Activated CD4-positive, alpha-beta T cell treated with anti-CD3 and anti-CD28 coated beads for 36 hours (primary cell): ENCODE results near the gene CCDC127. TPM values are rescaled to one million over a fixed set of nuclear protein-coding genes. Genes with fewer than 3 reads are reported as not detected.

Source experiments
- ATAC-seq: fragments of 200-7000 bp; cut with Tn5 transposase; one replicate; pipeline ENCODE4 v1.10.0; 2021; ENCODE audit warnings: mild to moderate bottlenecking, moderate library complexity
- CTCF ChIA-PET: fragments of 350-600 bp; sonication (Branson Sonifier 250); formaldehyde crosslinking; loops from one replicate; lab custom pipeline; 2021; ENCODE audit warnings: antibody characterized with exemption; lab: Charles Lee
- POLR2A ChIA-PET: fragments of 350-600 bp; sonication (Branson Sonifier 250); formaldehyde crosslinking; loops from one replicate; lab custom pipeline; 2021; ENCODE audit warnings: antibody characterized with exemption, inconsistent platforms; lab: Charles Lee
- DNase-seq: peaks from one replicate; pipeline ENCODE4 v3.0.0-alpha.2; 2020
- H3K27ac Mint-ChIP-seq: one replicate; pipeline ENCODE4 v1.8.0; 2021; ENCODE audit warnings: mixed read lengths
- H3K27me3 Mint-ChIP-seq: one replicate; pipeline ENCODE4 v1.8.0; 2021; ENCODE audit warnings: mixed read lengths
- H3K36me3 Mint-ChIP-seq: one replicate; pipeline ENCODE4 v1.8.0; 2021; ENCODE audit warnings: low read depth, mixed read lengths
- H3K4me1 Mint-ChIP-seq: one replicate; pipeline ENCODE4 v1.8.0; 2021; ENCODE audit warnings: mixed read lengths
- H3K4me3 Mint-ChIP-seq: one replicate; pipeline ENCODE4 v1.8.0; 2021; ENCODE audit warnings: mild to moderate bottlenecking, moderate library complexity, mixed read lengths
- H3K9me3 Mint-ChIP-seq: one replicate; pipeline ENCODE4 v1.8.0; 2021; ENCODE audit warnings: low read depth, mixed read lengths
- intact Hi-C, 2 experiments: fragments of 100-400 bp; cut with DNase I in 1 of 2; cut with micrococcal nuclease in 1 of 2; formaldehyde crosslinking; loops; one replicate each; pipeline versions ENCODE4 v1.14.2 to v1.15.1; 2022 to 2024; cut with DNase I, micrococcal nuclease
- total RNA-seq, 2 experiments: library from RNA; stranded (reverse); gene quantifications; one replicate each; pipeline ENCODE4 v1.2.3, GENCODE V29; 2021

CCDC127 gene
- total RNA-seq, 2 experiments from 2014 or later = 6.0 to 7.0 TPM

DNA sequence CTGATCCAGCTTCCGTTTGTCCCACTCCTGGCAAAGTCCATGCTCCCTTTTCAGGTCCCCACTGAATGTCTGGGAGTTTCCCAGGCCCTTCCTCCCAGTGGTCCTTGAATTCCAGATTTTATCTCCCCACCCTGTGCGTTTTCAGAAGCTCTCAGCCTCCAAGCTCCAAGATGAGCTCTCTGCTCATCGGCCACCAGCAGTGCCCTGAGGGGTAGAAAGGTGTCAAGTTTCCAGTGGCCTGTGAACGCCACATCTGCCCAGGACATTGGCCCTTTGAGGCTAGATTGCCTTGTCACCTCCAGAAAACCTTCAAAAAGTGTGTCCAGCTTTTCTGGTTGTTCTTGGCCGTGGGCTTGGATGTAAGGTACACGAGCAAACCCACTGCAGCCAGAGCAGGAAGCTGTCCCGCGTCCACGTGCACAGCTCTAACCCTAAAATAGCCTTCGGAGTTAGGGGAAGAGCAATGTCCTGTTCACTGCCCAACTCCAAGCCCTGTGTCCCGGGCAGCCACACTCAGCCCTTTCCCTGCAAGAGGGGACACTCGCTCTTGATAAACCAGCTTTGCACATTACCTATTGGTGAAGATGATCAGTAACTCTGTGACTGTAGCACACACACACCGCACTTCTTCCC is 37.6 kb downstream of the CCDC127 start:
- DNase-seq (no peak), ATAC-seq (no peak)
- H3K9me3 Mint-ChIP-seq = no peaks in the 10 kb centered on the region
- POLR2A ChIA-PET = no interaction called here
- H3K27ac Mint-ChIP-seq = no peak overlapping the region
- intact Hi-C loops = no loop called here
- H3K27me3 Mint-ChIP-seq = peaks cover 2% of the 10 kb centered on the region
- no peaks in the 10 kb centered on the region for H3K36me3 Mint-ChIP-seq
- H3K4me1 Mint-ChIP-seq = no peaks in the 10 kb centered on the region
- no peak overlapping the region for H3K4me3 Mint-ChIP-seq
- CTCF ChIA-PET = interaction anchor here (2.1 kb wide), 1 partner anchor 8 kb away, joined by 7 read pairs; no protein-coding TSS in a partner anchor

DNA sequence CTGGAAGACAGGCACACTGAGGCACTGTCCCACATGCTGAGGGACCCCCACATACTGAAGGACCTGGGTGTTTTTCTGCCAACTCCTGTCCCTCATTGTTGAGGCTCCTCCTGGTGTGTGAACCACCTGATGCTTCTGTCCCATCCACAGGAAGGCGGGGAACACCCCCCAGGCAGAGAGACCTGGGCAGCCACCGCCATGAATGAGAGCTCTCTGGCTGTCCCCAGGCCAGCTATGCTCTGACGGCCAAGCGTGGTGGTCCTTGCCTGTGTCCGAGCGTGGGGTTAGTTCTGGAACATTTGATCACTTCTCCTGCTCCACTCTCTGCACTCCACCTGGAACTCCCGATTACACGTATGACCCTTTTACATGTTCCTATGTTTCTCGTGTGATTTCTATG is 38.6 kb downstream of the CCDC127 start:
- POLR2A ChIA-PET = no interaction called here
- Mint-ChIP-seq H3K4me3 (no peak overlapping the region), H3K27ac (no peak overlapping the region), H3K9me3 (no peaks in the 10 kb centered on the region), H3K36me3 (no peaks in the 10 kb centered on the region), H3K4me1 (no peaks in the 10 kb centered on the region), H3K27me3 (peaks cover 2% of the 10 kb centered on the region)
- ATAC-seq = no peak
- intact Hi-C loops = no loop called here
- CTCF ChIA-PET = interaction anchor here (2.1 kb wide), 1 partner anchor 9 kb away, joined by 7 read pairs; no protein-coding TSS in a partner anchor
- no peak for DNase-seq

DNA sequence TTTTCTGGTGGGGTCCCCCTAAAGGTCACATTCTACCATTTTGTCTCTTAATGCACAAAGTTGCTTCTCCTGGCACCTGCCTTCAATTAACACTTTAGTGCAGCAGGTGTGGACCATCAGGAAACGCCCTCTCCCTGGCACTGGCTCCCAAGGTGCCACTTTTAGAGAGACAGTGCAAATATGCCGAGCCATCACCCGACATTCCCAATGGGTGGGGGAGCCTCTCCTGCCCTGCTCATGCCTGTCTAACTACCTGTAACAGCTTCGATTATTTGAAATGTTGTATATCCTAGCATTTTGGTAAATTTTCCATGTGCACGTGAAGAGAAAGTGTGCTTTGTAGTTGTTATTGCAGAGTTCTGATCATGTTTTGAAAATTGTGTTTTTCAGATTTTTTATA is 39.8 kb downstream of the CCDC127 start:
- POLR2A ChIA-PET = no interaction called here
- CTCF ChIA-PET = no interaction called here
- Mint-ChIP-seq H3K27ac (no peak overlapping the region), H3K4me3 (no peak overlapping the region), H3K36me3 (no peaks in the 10 kb centered on the region), H3K27me3 (peaks cover 2% of the 10 kb centered on the region), H3K9me3 (no peaks in the 10 kb centered on the region), H3K4me1 (no peaks in the 10 kb centered on the region)
- ATAC-seq = no peak
- intact Hi-C loops = no loop called here
- DNase-seq = no peak

DNA sequence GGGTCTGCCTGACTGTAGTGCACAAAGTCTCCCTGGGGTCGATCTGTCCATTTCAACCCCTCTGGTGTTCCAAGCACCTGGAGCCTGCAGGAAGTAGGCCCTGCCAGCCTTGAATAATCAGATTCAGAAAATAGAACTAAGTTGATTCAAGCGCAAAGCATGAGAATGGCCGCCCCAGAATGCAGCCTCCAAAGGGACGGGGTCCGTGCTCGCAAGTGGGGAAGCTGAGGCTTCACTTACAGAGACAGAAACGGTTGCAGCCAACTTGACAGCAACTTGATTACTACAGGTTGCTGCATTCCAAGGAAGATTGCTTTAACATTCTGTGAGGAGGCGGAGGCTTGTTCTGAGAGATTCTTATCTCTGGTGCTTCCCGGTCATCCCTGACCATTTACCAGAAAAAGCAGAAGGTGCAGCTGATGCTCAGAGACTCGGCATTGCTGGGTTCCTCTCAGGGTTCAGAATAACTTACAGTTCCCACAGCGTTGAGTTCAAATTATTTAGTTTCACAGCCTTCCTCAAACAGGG is 41.6 kb downstream of the CCDC127 start:
- H3K4me1 Mint-ChIP-seq = no peaks in the 10 kb centered on the region
- no peaks in the 10 kb centered on the region for H3K36me3 Mint-ChIP-seq
- DNase-seq = no peak
- peaks cover 4% of the 10 kb centered on the region for H3K27me3 Mint-ChIP-seq
- no peaks in the 10 kb centered on the region for H3K9me3 Mint-ChIP-seq
- POLR2A ChIA-PET = no interaction called here
- H3K27ac Mint-ChIP-seq = no peak overlapping the region
- H3K4me3 Mint-ChIP-seq = no peak overlapping the region
- no peak for ATAC-seq
- CTCF ChIA-PET = interaction anchor here (1.1 kb wide), 1 partner anchor 12 kb away, joined by 5 read pairs; no protein-coding TSS in a partner anchor
- intact Hi-C loops = no loop called here

DNA sequence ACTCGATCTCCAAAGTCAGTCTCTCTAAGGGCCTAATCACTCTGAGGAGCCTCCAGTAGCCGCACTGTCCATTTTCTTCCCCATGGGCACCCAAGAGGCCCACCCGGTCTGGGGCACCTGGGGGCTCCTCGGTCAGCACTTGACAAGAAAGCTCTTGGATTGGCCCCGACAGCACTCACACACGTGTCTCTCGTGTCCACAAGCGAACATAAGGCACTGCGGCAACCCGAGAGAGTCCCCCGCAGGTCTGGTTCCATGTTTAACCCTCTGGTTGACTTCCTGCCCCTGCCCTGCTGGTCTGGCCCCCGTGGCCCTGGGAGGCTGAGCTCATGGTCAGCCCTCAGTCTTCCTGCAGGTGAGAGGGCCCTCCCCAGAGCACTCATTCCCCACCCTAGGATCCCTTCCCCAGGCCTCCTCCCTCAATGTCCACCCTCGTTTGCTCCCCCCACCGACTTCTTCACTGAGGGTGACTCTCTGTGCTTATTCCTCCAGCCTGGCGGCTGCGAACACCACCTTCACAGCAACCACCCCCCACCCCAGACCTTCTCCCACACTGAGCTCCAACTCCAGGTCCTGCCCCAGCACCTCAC is 43.0 kb downstream of the CCDC127 start:
- intact Hi-C loops = no loop called here
- POLR2A ChIA-PET = no interaction called here
- H3K9me3 Mint-ChIP-seq = no peaks in the 10 kb centered on the region
- no peak for ATAC-seq
- peaks cover 4% of the 10 kb centered on the region for H3K27me3 Mint-ChIP-seq
- no peak for DNase-seq
- no peaks in the 10 kb centered on the region for H3K4me1 Mint-ChIP-seq
- no peak overlapping the region for H3K4me3 Mint-ChIP-seq
- no peaks in the 10 kb centered on the region for H3K36me3 Mint-ChIP-seq
- no peak overlapping the region for H3K27ac Mint-ChIP-seq
- CTCF ChIA-PET = no interaction called here

DNA sequence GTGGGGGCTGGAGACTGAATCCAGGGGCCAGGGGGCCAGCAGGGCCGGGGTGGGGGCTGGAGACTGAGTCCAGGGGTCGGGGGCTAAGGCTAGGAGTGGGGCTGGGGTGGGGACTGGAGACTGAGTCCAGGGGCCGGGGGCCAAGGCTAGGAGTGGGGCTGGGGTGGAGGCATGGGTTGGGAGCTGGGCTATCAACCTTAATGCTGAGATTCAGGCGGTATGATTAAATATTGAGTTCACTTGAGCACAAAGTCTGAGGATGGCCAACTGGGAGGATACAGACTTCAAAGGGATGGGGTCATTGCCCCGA is 43.7 kb downstream of the CCDC127 start:
- H3K9me3 Mint-ChIP-seq = no peaks in the 10 kb centered on the region
- CTCF ChIA-PET = no interaction called here
- no peak overlapping the region for H3K4me3 Mint-ChIP-seq
- H3K4me1 Mint-ChIP-seq = no peaks in the 10 kb centered on the region
- POLR2A ChIA-PET = no interaction called here
- peaks cover 4% of the 10 kb centered on the region for H3K27me3 Mint-ChIP-seq
- no peak overlapping the region for H3K27ac Mint-ChIP-seq
- ATAC-seq (no peak), DNase-seq (no peak)
- intact Hi-C loops = no loop called here
- no peaks in the 10 kb centered on the region for H3K36me3 Mint-ChIP-seq

DNA sequence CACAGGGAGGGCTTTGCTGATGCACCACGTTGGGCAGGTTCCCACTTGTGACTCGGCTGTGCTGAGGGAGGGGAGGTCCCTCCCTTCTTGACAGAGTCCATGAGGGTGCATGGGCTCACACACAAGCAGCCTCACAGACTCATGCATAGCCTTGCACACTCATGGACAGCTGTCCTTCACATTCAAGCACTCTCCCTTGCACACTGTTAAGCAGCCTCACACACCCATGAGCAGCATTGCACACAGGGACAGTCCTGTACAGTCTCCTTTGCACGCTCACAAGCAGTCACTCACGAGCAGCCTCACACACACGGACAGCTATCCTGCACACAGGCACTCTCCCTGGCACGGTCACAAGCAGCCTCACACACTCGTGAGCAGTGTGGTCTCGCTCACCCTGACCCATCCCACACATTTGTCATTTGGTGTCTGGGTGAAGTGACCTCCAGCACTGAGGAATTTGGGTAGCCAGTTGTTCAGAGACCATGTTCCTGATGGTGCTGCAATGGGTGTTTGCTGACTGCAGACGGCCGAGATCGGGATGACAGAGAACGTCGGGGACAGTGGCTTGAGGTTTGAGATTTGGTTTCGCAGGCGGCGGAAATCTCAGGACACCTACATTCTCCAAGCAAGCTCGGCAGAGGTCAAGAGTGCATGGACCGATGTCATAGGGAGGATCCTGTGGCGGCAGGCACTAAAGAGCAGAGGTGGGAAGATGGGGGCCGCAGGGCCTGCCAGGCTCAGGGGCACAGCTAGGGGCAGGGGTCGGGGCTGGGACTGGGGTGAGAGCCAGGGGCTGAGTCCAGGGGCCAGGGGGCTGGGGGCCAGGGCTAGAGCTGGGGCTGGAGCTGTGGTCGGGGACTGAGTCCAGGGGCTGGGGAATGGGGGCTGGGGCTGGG is 44.3 kb downstream of the CCDC127 start:
- Mint-ChIP-seq H3K27ac (no peak overlapping the region), H3K4me3 (no peak overlapping the region), H3K27me3 (peaks cover 2% of the 10 kb centered on the region), H3K4me1 (no peaks in the 10 kb centered on the region), H3K9me3 (no peaks in the 10 kb centered on the region), H3K36me3 (no peaks in the 10 kb centered on the region)
- ATAC-seq (no peak), DNase-seq (no peak)
- ChIA-PET CTCF (no interaction called here), POLR2A (no interaction called here)
- intact Hi-C loops = no loop called here

DNA sequence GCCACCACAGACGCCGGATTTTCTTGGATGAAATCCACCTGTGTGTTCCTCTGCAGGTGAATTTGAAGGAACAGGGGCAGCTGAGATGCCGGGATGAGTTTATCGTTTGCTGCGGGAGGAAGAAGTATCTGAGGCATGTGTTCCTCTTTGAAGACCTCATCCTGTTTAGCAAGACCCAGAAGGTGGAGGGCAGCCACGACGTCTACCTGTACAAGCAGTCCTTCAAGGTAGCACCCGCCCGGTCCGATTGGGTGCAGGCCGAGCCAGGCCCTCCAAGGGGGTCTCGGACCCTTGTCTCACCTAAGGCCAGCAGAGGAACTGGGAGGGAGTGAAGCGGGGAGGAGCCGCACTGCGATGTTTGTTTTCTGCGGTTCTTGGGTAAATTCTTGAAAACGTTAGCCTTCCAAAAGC is 45.1 kb downstream of the CCDC127 start:
- Mint-ChIP-seq H3K4me3 (no peak overlapping the region), H3K9me3 (no peaks in the 10 kb centered on the region), H3K27ac (no peak overlapping the region), H3K4me1 (no peaks in the 10 kb centered on the region), H3K27me3 (peaks cover 2% of the 10 kb centered on the region), H3K36me3 (no peaks in the 10 kb centered on the region)
- intact Hi-C loops = no loop called here
- CTCF ChIA-PET = interaction anchor here (0.7 kb wide), 1 partner anchor 108 kb away, joined by 3 read pairs; no protein-coding TSS in a partner anchor
- POLR2A ChIA-PET = no interaction called here
- DNase-seq = no peak
- ATAC-seq = no peak

DNA sequence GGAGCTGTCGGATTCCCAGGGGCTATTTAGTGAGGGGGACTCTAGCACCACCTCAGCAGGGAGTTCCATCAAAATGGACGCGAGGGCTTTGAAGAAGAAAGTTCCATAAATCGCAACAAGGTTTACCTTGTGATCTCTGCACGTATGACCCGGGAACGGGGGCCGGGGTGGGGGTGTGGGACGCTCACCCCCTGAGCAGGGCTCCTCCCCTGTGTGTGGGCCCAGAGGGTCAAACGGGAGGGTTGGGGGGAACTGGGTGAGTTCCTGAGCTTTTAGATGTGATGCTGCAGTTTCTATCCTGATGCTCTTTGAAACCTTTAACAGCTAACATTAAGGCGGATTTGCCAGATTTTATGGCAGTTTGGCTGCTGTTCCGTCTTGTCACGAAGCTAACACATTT is 45.5 kb downstream of the CCDC127 start:
- Mint-ChIP-seq H3K27ac (no peak overlapping the region), H3K9me3 (no peaks in the 10 kb centered on the region), H3K4me1 (no peaks in the 10 kb centered on the region), H3K4me3 (no peak overlapping the region), H3K27me3 (peaks cover 2% of the 10 kb centered on the region), H3K36me3 (no peaks in the 10 kb centered on the region)
- ATAC-seq = no peak
- intact Hi-C loops = no loop called here
- CTCF ChIA-PET = interaction anchor here (0.7 kb wide), 1 partner anchor 108 kb away, joined by 3 read pairs; no protein-coding TSS in a partner anchor
- POLR2A ChIA-PET = no interaction called here
- no peak for DNase-seq

DNA sequence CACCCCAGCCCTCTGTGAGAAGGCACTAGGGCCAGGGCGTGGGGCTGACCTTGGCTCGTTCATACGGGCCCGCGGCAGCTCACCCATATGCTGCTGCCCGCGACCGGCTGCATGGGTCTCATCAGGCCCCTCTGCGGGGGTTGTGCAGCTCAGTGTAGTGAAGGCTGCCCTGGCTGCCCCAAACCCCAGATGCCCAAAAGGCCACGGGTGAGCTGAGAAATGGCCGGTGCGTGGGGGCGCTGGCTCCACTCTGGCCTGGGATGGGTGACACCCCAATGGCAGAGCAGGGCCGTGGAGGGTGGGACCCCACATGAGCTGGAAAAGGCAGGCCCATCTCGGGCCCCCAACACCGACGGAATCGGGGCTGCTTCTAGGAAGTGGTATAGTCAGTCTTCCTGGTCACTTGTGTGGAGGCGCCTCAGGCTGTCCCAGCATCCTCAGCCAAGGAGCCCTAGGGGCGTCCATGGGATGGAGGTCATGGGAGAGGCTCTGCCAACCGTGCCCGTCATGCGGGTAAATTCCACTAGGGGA is 46.1 kb downstream of the CCDC127 start:
- H3K27ac Mint-ChIP-seq = no peak overlapping the region
- no peak overlapping the region for H3K4me3 Mint-ChIP-seq
- DNase-seq = no peak
- H3K36me3 Mint-ChIP-seq = no peaks in the 10 kb centered on the region
- POLR2A ChIA-PET = no interaction called here
- H3K9me3 Mint-ChIP-seq = no peaks in the 10 kb centered on the region
- CTCF ChIA-PET = interaction anchor here (0.7 kb wide), 1 partner anchor 109 kb away, joined by 3 read pairs; no protein-coding TSS in a partner anchor
- intact Hi-C loops = no loop called here
- no peak for ATAC-seq
- H3K27me3 Mint-ChIP-seq = peaks cover 2% of the 10 kb centered on the region
- no peaks in the 10 kb centered on the region for H3K4me1 Mint-ChIP-seq

DNA sequence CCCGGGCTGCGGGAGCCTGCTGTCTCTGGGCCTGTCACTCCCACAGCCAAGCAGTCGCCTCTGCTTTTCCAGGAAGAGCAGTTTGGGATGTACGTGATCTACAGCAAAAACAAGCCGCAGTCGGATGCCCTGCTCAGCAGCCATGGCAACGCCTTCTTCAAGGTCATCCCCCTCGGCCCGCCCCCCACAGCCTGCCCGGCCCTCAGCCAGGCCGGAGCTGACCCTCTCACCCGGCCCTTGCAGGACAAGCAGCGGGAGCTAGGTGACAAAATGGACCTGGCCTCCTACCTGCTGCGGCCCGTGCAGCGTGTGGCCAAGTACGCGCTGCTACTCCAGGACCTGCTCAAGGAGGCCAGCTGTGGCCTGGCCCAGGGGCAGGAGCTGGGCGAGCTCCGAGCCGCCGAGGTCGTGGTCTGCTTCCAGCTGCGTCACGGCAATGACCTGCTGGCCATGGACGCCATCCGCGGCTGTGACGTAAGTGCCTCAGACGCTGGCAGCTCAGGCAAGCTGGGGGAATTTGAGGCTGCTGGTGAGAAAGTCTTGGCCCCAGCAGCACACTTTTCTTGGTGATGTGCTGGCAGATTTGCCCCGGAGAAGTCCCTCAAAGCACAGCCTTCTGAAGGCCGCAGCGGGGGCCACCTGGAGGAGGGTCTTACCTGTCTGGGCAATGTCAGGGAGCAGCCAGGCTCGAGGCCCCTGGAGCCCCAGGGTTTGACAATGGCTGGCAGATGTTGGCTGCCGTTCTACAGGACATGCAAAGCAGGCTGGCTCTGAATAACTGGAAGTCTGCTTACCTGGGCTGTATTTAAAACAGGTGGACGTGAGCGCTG is 46.8 kb downstream of the CCDC127 start:
- no peak for ATAC-seq
- Mint-ChIP-seq H3K27ac (no peak overlapping the region), H3K36me3 (no peaks in the 10 kb centered on the region), H3K9me3 (no peaks in the 10 kb centered on the region), H3K4me1 (no peaks in the 10 kb centered on the region), H3K27me3 (peaks cover 2% of the 10 kb centered on the region), H3K4me3 (no peak overlapping the region)
- ChIA-PET POLR2A (no interaction called here), CTCF (interaction anchor here (1.1 kb wide), 1 partner anchor 19 kb away, joined by 5 read pairs; no protein-coding TSS in a partner anchor)
- no peak for DNase-seq
- intact Hi-C loops = no loop called here
